DOHH2 (cell line): Measurements from ENCODE around the gene NKTR.

Experiments
- H3F3A ChIP-seq: fragments of 200-600 bp; sonication (generic), shearing (Covaris generic); 2 replicates; pipeline ENCODE4 v1.6.0; 2016; ENCODE audit warnings: antibody characterized with exemption, mild to moderate bottlenecking; ENCODE audit not compliant: control insufficient read depth, insufficient read depth
- H3K27ac ChIP-seq: fragments of 200-600 bp; sonication (generic); 2 replicates; pipeline ENCODE4 v1.5.1; 2014; ENCODE audit warnings: low read depth, mild to moderate bottlenecking, low read length, moderate library complexity
- H3K27me3 ChIP-seq: fragments of 200-600 bp; sonication (generic); 2 replicates; pipeline ENCODE4 v1.6.1; 2014; ENCODE audit warnings: mild to moderate bottlenecking, low read length, mixed read lengths; ENCODE audit not compliant: control insufficient read depth
- H3K36me3 ChIP-seq: fragments of 200-600 bp; sonication (generic); 2 replicates; pipeline ENCODE4 v1.6.1; 2014; ENCODE audit warnings: mild to moderate bottlenecking, low read length, moderate library complexity, mixed read lengths; ENCODE audit not compliant: control insufficient read depth
- H3K4me1 ChIP-seq: fragments of 200-600 bp; sonication (generic); 2 replicates; pipeline ENCODE4 v1.6.1; 2014; ENCODE audit warnings: mild to moderate bottlenecking, low read length, mixed read lengths; ENCODE audit not compliant: control insufficient read depth
- H3K4me2 ChIP-seq: fragments of 200-600 bp; sonication (generic); 2 replicates; pipeline ENCODE4 v1.6.0; 2014; ENCODE audit warnings: mild to moderate bottlenecking, low read length, moderate library complexity
- H3K4me3 ChIP-seq: fragments of 200-600 bp; sonication (generic); 2 replicates; pipeline ENCODE4 v1.5.1; 2014; ENCODE audit warnings: mild to moderate bottlenecking, low read length, mixed read lengths
- H3K79me2 ChIP-seq: fragments of 200-600 bp; sonication (generic); 2 replicates; pipeline ENCODE4 v1.6.1; 2014; ENCODE audit warnings: mild to moderate bottlenecking, low read length, mixed read lengths; ENCODE audit not compliant: control insufficient read depth
- H3K9me2 ChIP-seq: fragments of 200-600 bp; sonication (generic); replicated peaks from 2 replicates; pipeline ENCODE4 v1.6.1; 2014; ENCODE audit warnings: mild to moderate bottlenecking, low read length, mixed read lengths; ENCODE audit not compliant: control insufficient read depth
- H3K9me3 ChIP-seq: fragments of 200-600 bp; sonication (generic); 2 replicates; pipeline ENCODE4 v1.6.1; 2014; ENCODE audit warnings: antibody characterized with exemption, low read length, mixed read lengths; ENCODE audit not compliant: control insufficient read depth, insufficient read depth
- H4K20me1 ChIP-seq: fragments of 200-600 bp; sonication (generic); 2 replicates; pipeline ENCODE4 v1.6.0; 2014; ENCODE audit warnings: low read depth, mild to moderate bottlenecking, antibody characterized with exemption, low read length, moderate library complexity; ENCODE audit not compliant: control insufficient read depth, insufficient read depth
- EZH2phosphoT487 ChIP-seq: fragments of 200-600 bp; sonication (generic); IDR thresholded peaks from 2 replicates; pipeline ENCODE4 v1.6.1; 2017; ENCODE audit warnings: borderline replicate concordance, mild to moderate bottlenecking, antibody characterized with exemption, low read length, moderate library complexity, mixed read lengths
- TF ChIP-seq, protein P1 (sequence below): fragments of 200-600 bp; sonication (generic); IDR thresholded peaks from one replicate; pipeline ENCODE4 v1.5.1; 2014; ENCODE audit warnings: antibody characterized with exemption, mild to moderate bottlenecking, low read depth, low read length; ENCODE audit not compliant: poor library complexity, severe bottlenecking

Gene NKTR

DNA sequence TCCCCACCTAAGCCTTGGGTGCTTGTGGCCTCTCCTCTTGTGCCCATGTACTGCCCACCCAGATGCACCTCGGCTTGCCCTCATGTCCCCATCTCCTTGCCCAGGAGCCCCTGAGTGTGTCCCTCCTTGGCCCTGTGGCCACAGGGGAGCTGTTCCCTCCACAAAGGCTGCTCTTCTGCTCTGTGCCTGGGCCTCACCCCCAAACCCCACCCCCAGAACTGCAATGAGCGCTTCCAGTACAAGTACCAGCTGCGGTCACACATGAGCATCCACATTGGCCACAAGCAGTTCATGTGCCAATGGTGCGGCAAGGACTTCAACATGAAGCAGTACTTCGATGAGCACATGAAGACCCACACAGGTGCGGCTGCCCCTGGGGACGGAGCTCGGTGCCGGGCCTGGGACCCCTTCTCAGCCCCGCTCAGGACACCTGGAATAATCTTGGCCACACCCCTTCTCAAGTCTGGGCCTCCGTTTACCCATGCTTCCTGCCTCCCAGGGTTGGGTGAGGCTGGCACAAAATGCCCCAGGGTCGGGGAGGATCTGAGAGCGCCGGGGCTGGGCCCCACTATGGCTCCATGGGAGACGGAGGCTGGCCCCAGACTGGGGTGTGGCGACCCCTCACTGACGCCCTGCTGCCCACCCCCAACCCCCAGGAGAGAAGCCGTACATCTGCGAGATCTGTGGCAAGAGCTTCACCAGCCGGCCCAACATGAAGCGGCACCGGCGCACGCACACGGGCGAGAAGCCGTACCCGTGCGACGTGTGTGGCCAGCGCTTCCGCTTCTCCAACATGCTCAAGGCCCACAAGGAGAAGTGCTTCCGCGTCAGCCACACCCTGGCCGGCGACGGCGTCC is 63.3 kb downstream of the NKTR start:
- no peaks in the 10 kb centered on the region for H4K20me1 ChIP-seq
- H3K79me2 ChIP-seq, result no peaks in the 10 kb centered on the region
- no peak overlapping the region for H3K4me3 ChIP-seq
- H3F3A ChIP-seq, result no peaks in the 10 kb centered on the region
- no peaks in the 10 kb centered on the region for H3K9me2 ChIP-seq
- no peaks in the 10 kb centered on the region for H3K36me3 ChIP-seq
- H3K9me3 ChIP-seq, result no peaks in the 10 kb centered on the region
- no peaks in the 10 kb centered on the region for H3K27me3 ChIP-seq
- H3K4me1 ChIP-seq, result peaks cover 8% of the 10 kb centered on the region
- no peak overlapping the region for H3K4me2 ChIP-seq
- no peak overlapping the region for H3K27ac ChIP-seq
- no peak for TF ChIP-seq EZH2phosphoT487
- TF ChIP-seq, protein P1, sequence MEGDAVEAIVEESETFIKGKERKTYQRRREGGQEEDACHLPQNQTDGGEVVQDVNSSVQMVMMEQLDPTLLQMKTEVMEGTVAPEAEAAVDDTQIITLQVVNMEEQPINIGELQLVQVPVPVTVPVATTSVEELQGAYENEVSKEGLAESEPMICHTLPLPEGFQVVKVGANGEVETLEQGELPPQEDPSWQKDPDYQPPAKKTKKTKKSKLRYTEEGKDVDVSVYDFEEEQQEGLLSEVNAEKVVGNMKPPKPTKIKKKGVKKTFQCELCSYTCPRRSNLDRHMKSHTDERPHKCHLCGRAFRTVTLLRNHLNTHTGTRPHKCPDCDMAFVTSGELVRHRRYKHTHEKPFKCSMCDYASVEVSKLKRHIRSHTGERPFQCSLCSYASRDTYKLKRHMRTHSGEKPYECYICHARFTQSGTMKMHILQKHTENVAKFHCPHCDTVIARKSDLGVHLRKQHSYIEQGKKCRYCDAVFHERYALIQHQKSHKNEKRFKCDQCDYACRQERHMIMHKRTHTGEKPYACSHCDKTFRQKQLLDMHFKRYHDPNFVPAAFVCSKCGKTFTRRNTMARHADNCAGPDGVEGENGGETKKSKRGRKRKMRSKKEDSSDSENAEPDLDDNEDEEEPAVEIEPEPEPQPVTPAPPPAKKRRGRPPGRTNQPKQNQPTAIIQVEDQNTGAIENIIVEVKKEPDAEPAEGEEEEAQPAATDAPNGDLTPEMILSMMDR, result no peak

DNA sequence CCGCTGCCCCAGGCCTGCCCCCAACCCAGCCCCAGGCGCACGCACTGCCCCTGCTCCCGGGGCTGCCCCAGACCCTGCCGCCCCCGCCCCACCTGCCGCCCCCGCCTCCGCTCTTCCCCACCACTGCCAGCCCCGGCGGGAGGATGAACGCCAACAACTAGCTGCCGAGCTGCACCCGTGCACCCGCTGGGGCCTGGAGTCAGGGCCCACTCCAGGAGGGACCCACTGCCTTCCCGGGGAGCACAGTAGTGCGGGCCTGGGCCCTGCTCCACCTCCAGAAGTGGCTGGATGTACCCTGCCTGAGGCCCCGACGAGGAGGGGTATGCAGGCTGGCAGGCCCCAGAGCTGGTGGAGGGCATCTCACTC is 63.9 kb downstream of the NKTR start:
- no peaks in the 10 kb centered on the region for H3F3A ChIP-seq
- H3K27me3 ChIP-seq, result no peaks in the 10 kb centered on the region
- no peaks in the 10 kb centered on the region for H3K9me3 ChIP-seq
- H3K9me2 ChIP-seq, result no peaks in the 10 kb centered on the region
- H3K4me2 ChIP-seq, result no peak overlapping the region
- H3K36me3 ChIP-seq, result no peaks in the 10 kb centered on the region
- H3K4me1 ChIP-seq, result peaks cover 8% of the 10 kb centered on the region
- no peak overlapping the region for H3K27ac ChIP-seq
- H4K20me1 ChIP-seq, result no peaks in the 10 kb centered on the region
- H3K79me2 ChIP-seq, result no peaks in the 10 kb centered on the region
- H3K4me3 ChIP-seq, result no peak overlapping the region
- no peak for TF ChIP-seq EZH2phosphoT487
- TF ChIP-seq, protein P1, result no peak

DNA sequence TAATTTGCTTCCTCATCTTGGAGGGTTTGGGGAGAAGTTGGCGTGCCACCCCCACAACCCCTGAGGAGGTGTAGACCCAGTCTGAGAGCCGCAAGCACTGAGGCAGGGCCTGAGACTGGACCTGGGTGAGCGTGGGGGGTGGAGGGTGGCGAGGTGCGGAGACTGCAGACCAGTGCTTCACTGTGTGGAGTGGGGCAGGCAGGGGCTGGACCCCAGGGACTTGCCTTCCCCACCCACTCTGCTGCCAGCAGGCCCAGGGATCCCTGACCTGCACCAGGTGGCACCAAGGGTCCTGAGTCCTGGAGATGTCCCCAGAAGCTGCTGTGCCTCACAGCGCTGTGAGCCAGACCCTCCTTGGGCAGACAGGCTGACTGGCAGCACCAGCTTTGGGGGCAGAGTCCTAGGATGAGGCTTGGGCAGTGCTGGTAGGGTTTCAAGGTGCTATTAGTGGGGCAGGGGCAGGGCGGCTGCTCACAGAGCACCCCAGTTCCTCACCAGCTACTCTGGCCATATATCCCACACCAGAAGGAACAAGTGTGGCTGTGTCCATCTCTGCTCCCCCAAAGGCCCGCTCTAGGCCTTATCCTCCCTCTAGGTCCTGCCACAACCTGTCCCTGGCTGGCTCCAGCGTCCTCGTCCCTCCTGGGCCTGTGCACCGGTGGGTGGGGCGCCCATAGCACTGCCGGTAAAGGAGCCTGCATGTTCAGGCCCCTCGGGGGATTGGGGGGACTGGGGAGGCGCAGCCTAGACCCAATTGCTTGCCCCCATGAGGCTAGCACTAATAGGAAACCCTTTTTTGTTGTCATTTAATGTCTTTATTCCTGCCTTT is 64.8 kb downstream of the NKTR start:
- Histone ChIP-seq H3K27me3 (no peaks in the 10 kb centered on the region), H3K36me3 (no peaks in the 10 kb centered on the region), H3K27ac (no peak overlapping the region), H3K9me3 (no peaks in the 10 kb centered on the region), H3K79me2 (no peaks in the 10 kb centered on the region), H3K9me2 (no peaks in the 10 kb centered on the region), H4K20me1 (no peaks in the 10 kb centered on the region), H3F3A (no peaks in the 10 kb centered on the region), H3K4me2 (no peak overlapping the region), H3K4me3 (no peak overlapping the region), H3K4me1 (peaks cover 8% of the 10 kb centered on the region)
- TF ChIP-seq, protein P1, result no peak
- TF ChIP-seq EZH2phosphoT487, result no peak
